DMS 273 treated with DMSO at 0.1 percent for 48 hours (cell line): ENCODE measurements around the gene EYS.

Experiments
- DNase-seq: peaks from one replicate; lab custom pipeline; 2025; lab: John Stamatoyannopoulos, UW

Gene EYS

GRCh38 chr6:64128301-64129024 lies 1578.6 kb downstream of the EYS start:
- no peak for DNase-seq

- DNase-seq, result no peak
Measured at GRCh38 chr6:64123761-64124633, 1583.0 kb downstream of the EYS start.

- no peak for DNase-seq
Measured at GRCh38 chr6:64122712-64123375, 1584.2 kb downstream of the EYS start.

- DNase-seq, result no peak
Measured at GRCh38 chr6:64121011-64121565, 1585.9 kb downstream of the EYS start.

- no peak for DNase-seq
Measured at GRCh38 chr6:64113704-64114103, 1593.3 kb downstream of the EYS start.

GRCh38 chr6:64104051-64104450 lies 1603.0 kb downstream of the EYS start:
- DNase-seq, result no peak

- no peak for DNase-seq
Measured at GRCh38 chr6:64103480-64103879, 1603.5 kb downstream of the EYS start.

- no peak for DNase-seq
Measured at GRCh38 chr6:64100702-64101303, 1606.2 kb downstream of the EYS start.

GRCh38 chr6:64090352-64090751 lies 1616.7 kb downstream of the EYS start:
- DNase-seq, result no peak

- DNase-seq, result no peak
Measured at GRCh38 chr6:64085126-64085525, 1621.9 kb downstream of the EYS start.

- no peak for DNase-seq
Measured at GRCh38 chr6:64084185-64084663, 1622.8 kb downstream of the EYS start.

- DNase-seq, result no peak
Measured at GRCh38 chr6:64083261-64083660, 1623.8 kb downstream of the EYS start.

- DNase-seq, result no peak
Measured at GRCh38 chr6:64081453-64081852, 1625.6 kb downstream of the EYS start.

GRCh38 chr6:64074981-64075380 lies 1632.0 kb downstream of the EYS start:
- DNase-seq, result no peak

- no peak for DNase-seq
Measured at GRCh38 chr6:64072686-64073085, 1634.3 kb downstream of the EYS start.

- no peak for DNase-seq
Measured at GRCh38 chr6:64064919-64065318, 1642.1 kb downstream of the EYS start.

GRCh38 chr6:64062960-64063683 lies 1643.9 kb downstream of the EYS start:
- DNase-seq, result no peak

- DNase-seq, result no peak
Measured at GRCh38 chr6:64054861-64055260, 1652.2 kb downstream of the EYS start.

GRCh38 chr6:64050590-64050989 lies 1656.4 kb downstream of the EYS start:
- no peak for DNase-seq

GRCh38 chr6:64049736-64050135 lies 1657.3 kb downstream of the EYS start:
- DNase-seq, result no peak

GRCh38 chr6:64046746-64047208 lies 1660.2 kb downstream of the EYS start:
- no peak for DNase-seq
